HepG2 (cell line): ENCODE data around the gene UTP4. TPM values are rescaled to one million over a fixed set of nuclear protein-coding genes. Genes with fewer than 3 reads are reported as not detected.

Source experiments
- ATAC-seq: fragments of 200-7000 bp; cut with Tn5 transposase; 3 replicates; pipeline ENCODE4 v1.9.1; 2020; ENCODE audit warnings: mild to moderate bottlenecking, moderate library complexity
- BruUV-seq: library from RNA; stranded (reverse); fragments of 400-500 nt; replicated peaks from 2 replicates; lab custom pipeline; 2021; lab: Mats Ljungman, UMichigan
- CTCF ChIA-PET: fragments of 300-600 bp; formaldehyde crosslinking; extraction: SDS; loops from one replicate; lab custom pipeline; 2021; ENCODE audit warnings: low total read pairs, inconsistent platforms, low intra/inter-chr PET ratio; lab: Yijun Ruan, JAX
- POLR2A ChIA-PET: fragments of 350-600 bp; sonication (Branson Sonifier 250); formaldehyde crosslinking; loops from one replicate; lab custom pipeline; 2020; ENCODE audit warnings: antibody characterized with exemption, inconsistent platforms; lab: Yijun Ruan, JAX
- DNase-seq: peaks from one replicate; pipeline ENCODE4 v3.0.0-alpha.2; 2015; ENCODE audit warnings: low spot score
- FAIRE-seq: peaks from 3 replicates; lab custom pipeline; 2011; peaks lifted over from hg19 to GRCh38; lab: Jason Lieb, UNC
- H2AFZ ChIP-seq: one replicate; pipeline ENCODE4 v1.6.1; 2011; ENCODE audit warnings: low read length, inconsistent platforms
- H3K27ac ChIP-seq: fragments of 300-600 bp; 3 replicates; pipeline ENCODE4 v1.8.0; 2011; ENCODE audit warnings: mixed run types, mild to moderate bottlenecking, mixed read lengths, low read length, inconsistent platforms; ENCODE audit not compliant: insufficient read depth; ENCODE audit errors: extremely low read length
- H3K27me3 ChIP-seq, 2 experiments: fragments of 200-600 bp in 1 of 2; 2 replicates in 1 of 2; 3 replicates in 1 of 2; pipeline versions ENCODE4 v1.6.0 to v1.8.0; 2011; ENCODE audit warnings: low read length in 2 of 2, mild to moderate bottlenecking in 2 of 2, moderate library complexity in 2 of 2, inconsistent platforms in 1 of 2; ENCODE audit not compliant: insufficient read depth in 2 of 2, control insufficient read depth in 1 of 2
- H3K36me3 ChIP-seq, 2 experiments: fragments of 200-600 bp in 1 of 2; replicated peaks in 1 of 2; 2 replicates in 1 of 2; 3 replicates in 1 of 2; pipeline versions ENCODE4 v1.5.1 to v1.8.0; 2011; ENCODE audit warnings: low read length in 2 of 2, inconsistent platforms in 1 of 2; ENCODE audit not compliant: insufficient read depth in 2 of 2, control insufficient read depth in 1 of 2
- H3K4me1 ChIP-seq: 2 replicates; pipeline ENCODE4 v1.5.1; 2012; ENCODE audit warnings: low read length, inconsistent platforms; ENCODE audit not compliant: insufficient read depth
- H3K4me2 ChIP-seq: 2 replicates; pipeline ENCODE4 v1.6.0; 2011; ENCODE audit warnings: low read depth, low read length, inconsistent platforms
- H3K4me3 ChIP-seq, 3 experiments: fragments of 200-600 bp in 1 of 3; sonication (generic), shearing (Covaris generic) in 1 of 3; replicated peaks in 1 of 3; 2 replicates each; pipeline ENCODE4 v1.5.1; 2011 to 2016; ENCODE audit warnings: low read length in 3 of 3, inconsistent platforms in 2 of 3, low read depth in 2 of 3, mild to moderate bottlenecking in 2 of 3, control low read depth in 1 of 3, mixed read lengths in 1 of 3; ENCODE audit not compliant: insufficient read depth in 1 of 3
- H3K79me2 ChIP-seq: one replicate; pipeline ENCODE4 v1.6.1; 2011; ENCODE audit warnings: low read length, inconsistent platforms; ENCODE audit not compliant: insufficient read depth
- H3K9ac ChIP-seq: 2 replicates; pipeline ENCODE4 v1.6.0; 2011; ENCODE audit warnings: mild to moderate bottlenecking, low read depth, low read length, inconsistent platforms; ENCODE audit not compliant: insufficient read depth
- H3K9me3 ChIP-seq: 2 replicates; pipeline ENCODE4 v1.5.1; 2012; ENCODE audit warnings: mild to moderate bottlenecking, low read length
- H4K20me1 ChIP-seq: 2 replicates; pipeline ENCODE4 v1.6.0; 2011; ENCODE audit warnings: inconsistent platforms, mild to moderate bottlenecking, low read length, moderate library complexity; ENCODE audit not compliant: insufficient read depth
- HCFC1 ChIP-seq: fragments of 150-350 bp; IDR thresholded peaks from 2 replicates; pipeline ENCODE4 v1.6.1; 2014; ENCODE audit warnings: low read depth, low read length
- NR1H2 ChIP-seq: sonication (generic); formaldehyde crosslinking; IDR thresholded peaks from 2 replicates; pipeline ENCODE4 v1.8.1; 2022; ENCODE audit warnings: low read depth, missing genetic modification reagents, borderline replicate concordance
- SRSF1 ChIP-seq: fragments of 200-400 bp; formaldehyde crosslinking; optimal IDR thresholded peaks from 2 replicates; pipeline ENCODE3; 2017; ENCODE audit warnings: mild to moderate bottlenecking, low read depth, low read length, moderate library complexity
- TARDBP ChIP-seq: sonication (generic); formaldehyde crosslinking; IDR thresholded peaks from 2 replicates; pipeline ENCODE4 v1.8.0; 2022; ENCODE audit warnings: mild to moderate bottlenecking, missing genetic modification reagents
- ZBTB33 ChIP-seq: sonication (generic); formaldehyde crosslinking; IDR thresholded peaks from 2 replicates; pipeline ENCODE4 v1.4.0; 2020; ENCODE audit warnings: missing genetic modification reagents
- ZBTB46 ChIP-seq: sonication (generic); formaldehyde crosslinking; IDR thresholded peaks from 2 replicates; pipeline ENCODE4 v1.4.0; 2020; ENCODE audit warnings: mild to moderate bottlenecking, missing genetic modification reagents, borderline replicate concordance
- ZNF12 ChIP-seq: sonication (generic); formaldehyde crosslinking; IDR thresholded peaks from 2 replicates; pipeline ENCODE4 v1.5.0; 2020; ENCODE audit warnings: missing genetic modification reagents
- ZNF256 ChIP-seq: sonication (generic); formaldehyde crosslinking; conservative IDR thresholded peaks from 2 replicates; pipeline ENCODE4 v1.4.0; 2020; ENCODE audit warnings: missing genetic modification reagents
- ZNF383 ChIP-seq: sonication (generic); formaldehyde crosslinking; IDR thresholded peaks from 2 replicates; pipeline ENCODE4 v1.4.0; 2020; ENCODE audit warnings: missing genetic modification reagents, mild to moderate bottlenecking, borderline replicate concordance
- ZNF770 ChIP-seq: sonication (generic); formaldehyde crosslinking; IDR thresholded peaks from 2 replicates; pipeline ENCODE4 v1.5.0; 2020; ENCODE audit warnings: mild to moderate bottlenecking, missing genetic modification reagents
- ZNF776 ChIP-seq: sonication (generic); formaldehyde crosslinking; IDR thresholded peaks from 2 replicates; pipeline ENCODE4 v1.4.0; 2020; ENCODE audit warnings: mild to moderate bottlenecking, missing genetic modification reagents
- WGBS: methylation state at CpG from one replicate; pipeline ENCODE4 v1.1.6; 2017; ENCODE audit warnings: low lambda C conversion rate; 5-methylcytosine and 5-hydroxymethylcytosine counted together
- in situ Hi-C: cut with HindIII; loops from 2 replicates; pipeline ENCODE4 v1.10.0; 2017; ENCODE audit warnings: low pct_unique_long_range_greater_than_20kb; ENCODE audit not compliant: extremely low pct_ligation_motif_present
- intact Hi-C: fragments of 100-400 bp; cut with micrococcal nuclease; formaldehyde crosslinking; loops from one replicate; pipeline ENCODE4 v1.10.0; 2022; ENCODE audit not compliant: unreplicated experiment
- polyA plus RNA-seq, 8 experiments: library from polyadenylated mRNA; depleted of rRNA in 3 of 8; stranded (reverse) in 7 of 8; unstranded in 1 of 8; fragments of >200 nt; fragmentation: Illumina TruSeq in 4 of 8; extraction: Trizol in 4 of 8; gene quantifications; 2 replicates each; pipeline versions ENCODE4 v1.2.1 to v1.2.3, GENCODE V29; 2011 to 2016; ENCODE audit warnings: low read depth in 4 of 8, missing spikeins in 1 of 8, mixed read lengths in 1 of 8; ENCODE audit not compliant: insufficient read depth in 1 of 8
- total RNA-seq, 5 experiments: library from RNA; depleted of rRNA; stranded (reverse); fragments of >200 nt; fragmentation: Illumina TruSeq; extraction: Trizol; gene quantifications; 2 replicates each; pipeline ENCODE4 v1.2.3, GENCODE V29; 2016; ENCODE audit warnings: low read depth in 1 of 5
- TF ChIP-seq, protein P1 (sequence below): sonication (generic); formaldehyde crosslinking; IDR thresholded peaks from 2 replicates; pipeline ENCODE4 v1.8.1; 2023; ENCODE audit warnings: mild to moderate bottlenecking, missing genetic modification reagents

The UTP4 gene
- total and polyA plus RNA-seq, 2 of the 13 experiments (the other 11 are each of a cell fraction or from before 2014, with no cell fraction given), result 30.0 to 85.8 TPM

DNA sequence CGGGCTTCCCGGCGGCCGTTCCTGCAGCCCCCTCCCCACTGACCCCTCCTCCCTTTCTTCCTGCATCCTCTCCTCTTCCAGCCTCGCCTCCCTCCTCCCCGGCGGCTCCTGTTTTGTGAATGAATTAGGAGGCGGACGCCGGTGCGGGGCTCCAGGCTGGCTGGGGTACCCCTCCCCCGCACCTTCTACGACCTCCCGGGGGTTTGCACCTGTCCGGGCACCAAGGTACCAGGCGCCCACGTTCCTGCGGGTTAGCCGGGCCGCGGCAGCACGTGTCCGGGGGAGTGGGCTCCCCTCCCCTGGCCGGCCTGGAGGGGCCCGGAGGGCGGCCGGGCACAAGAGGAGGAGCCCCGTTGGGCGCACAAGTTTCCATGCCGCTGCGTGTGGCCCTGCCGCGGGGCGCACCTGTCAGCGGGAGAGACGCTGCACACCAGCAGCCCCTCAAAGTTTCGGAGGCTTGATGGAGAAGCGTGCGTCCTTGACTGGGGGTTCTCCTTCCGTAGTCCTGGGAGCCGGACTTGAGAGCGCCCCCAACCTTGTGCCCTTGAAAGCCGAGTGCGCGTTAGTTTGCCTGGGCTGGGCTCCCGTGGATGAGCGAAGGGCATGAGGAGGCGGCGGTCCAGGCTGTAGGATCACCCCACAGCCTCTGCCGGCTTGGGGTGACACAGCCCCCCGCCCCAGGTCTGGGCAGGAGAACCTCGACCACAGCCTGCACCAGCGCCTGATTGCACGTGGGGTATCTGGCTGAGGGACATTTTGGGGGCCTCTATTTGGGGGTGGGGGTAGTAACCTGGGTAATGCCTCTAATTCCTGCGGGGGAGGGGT is 25.7 kb upstream of the UTP4 start (continued):
- TF ChIP-seq, protein P1, sequence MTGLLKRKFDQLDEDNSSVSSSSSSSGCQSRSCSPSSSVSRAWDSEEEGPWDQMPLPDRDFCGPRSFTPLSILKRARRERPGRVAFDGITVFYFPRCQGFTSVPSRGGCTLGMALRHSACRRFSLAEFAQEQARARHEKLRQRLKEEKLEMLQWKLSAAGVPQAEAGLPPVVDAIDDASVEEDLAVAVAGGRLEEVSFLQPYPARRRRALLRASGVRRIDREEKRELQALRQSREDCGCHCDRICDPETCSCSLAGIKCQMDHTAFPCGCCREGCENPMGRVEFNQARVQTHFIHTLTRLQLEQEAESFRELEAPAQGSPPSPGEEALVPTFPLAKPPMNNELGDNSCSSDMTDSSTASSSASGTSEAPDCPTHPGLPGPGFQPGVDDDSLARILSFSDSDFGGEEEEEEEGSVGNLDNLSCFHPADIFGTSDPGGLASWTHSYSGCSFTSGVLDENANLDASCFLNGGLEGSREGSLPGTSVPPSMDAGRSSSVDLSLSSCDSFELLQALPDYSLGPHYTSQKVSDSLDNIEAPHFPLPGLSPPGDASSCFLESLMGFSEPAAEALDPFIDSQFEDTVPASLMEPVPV (CRISPR knock-in tag), result no peak

DNA sequence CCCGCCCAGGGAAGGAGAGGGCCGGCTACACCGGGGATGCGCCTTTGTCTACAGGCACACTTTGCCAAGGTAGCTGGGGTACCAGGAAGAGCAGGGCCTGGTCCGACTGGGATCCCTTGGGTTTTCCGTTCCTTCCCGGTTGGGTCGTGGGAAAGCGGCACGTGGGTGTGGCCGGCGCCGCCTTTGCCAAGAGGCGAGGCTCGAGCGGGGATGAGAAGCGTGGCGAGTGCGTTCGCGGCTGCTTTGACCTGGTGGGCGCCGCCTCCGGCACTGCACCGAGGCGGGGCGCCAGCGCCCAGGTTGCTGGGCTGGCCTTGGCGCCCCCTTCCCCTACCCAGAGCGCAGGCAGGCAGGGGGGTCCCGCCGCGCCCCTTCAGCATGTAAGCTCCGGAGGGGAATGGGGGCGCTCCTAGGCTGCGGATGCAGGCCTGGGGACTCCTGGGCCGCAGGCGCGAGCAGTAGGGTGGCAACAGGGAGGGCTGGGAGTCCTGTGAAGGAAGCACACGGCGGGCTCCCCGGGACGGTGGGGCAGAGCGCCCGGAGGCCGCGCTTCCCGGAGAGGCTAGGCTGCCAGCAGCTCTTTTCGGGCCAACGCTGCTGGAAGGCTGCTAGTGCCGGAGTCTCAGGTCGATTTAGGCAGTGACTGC is 25.0 kb upstream of the UTP4 start:
- no peak overlapping the region for H3K9ac ChIP-seq
- no peak overlapping the region for H3K27ac ChIP-seq
- BruUV-seq, result no TSS peak
- H4K20me1 ChIP-seq, result no peaks in the 10 kb centered on the region
- H3K79me2 ChIP-seq, result no peaks in the 10 kb centered on the region
- 98% methylated on average over 50 of the region's 52 CpGs for WGBS
- ATAC-seq (no peak), FAIRE-seq (no peak), DNase-seq (no peak)
- H3K4me3 ChIP-seq, result no peak overlapping the region
- no peaks in the 10 kb centered on the region for H3K9me3 ChIP-seq
- no peak overlapping the region for H3K4me2 ChIP-seq
- ChIA-PET POLR2A (interaction anchor here (0.5 kb wide), 1 partner anchor 463 kb away, joined by 3 read pairs; the partner anchor contains the start of gene CDH3), CTCF (no interaction called here)
- H3K27me3 ChIP-seq, result peaks cover 4 to 22% of the 10 kb centered on the region in 2 experiments; a peak in 4 of 5 replicates
- no peaks in the 10 kb centered on the region for H3K36me3 ChIP-seq
- H2AFZ ChIP-seq, result no peak overlapping the region
- H3K4me1 ChIP-seq, result peaks cover 14% of the 10 kb centered on the region
- intact Hi-C loops (loop anchor here (10.0 kb wide), 1 partner anchor 113 kb away; no protein-coding TSS in a partner anchor), in situ Hi-C loops (loop anchor here (10.0 to 25.0 kb wide), 2 partner anchors 113 to 395 kb away; no protein-coding TSS in a partner anchor)
- no peak for TF ChIP-seq ZNF770
- 0 out of 2 replicates have a peak, but pooled peaks have one; percentile 37 for TF ChIP-seq ZNF776 (CRISPR knock-in tag)
- TF ChIP-seq ZNF256 (CRISPR knock-in tag), result no peak
- TF ChIP-seq HCFC1, result no peak
- no peak for TF ChIP-seq SRSF1
- no peak for TF ChIP-seq NR1H2
- TF ChIP-seq ZBTB46 (CRISPR knock-in tag), result no peak
- TF ChIP-seq ZNF12 (CRISPR knock-in tag), result no peak
- no peak for TF ChIP-seq ZNF383 (CRISPR knock-in tag)
- TF ChIP-seq ZBTB33, result 0 out of 2 replicates have a peak, but pooled peaks have one; percentile 18
- TF ChIP-seq TARDBP, result no peak
